Omental fat pad (tissue), 4 donors: ENCODE data around the gene NME7. TPM values are rescaled to one million over a fixed set of nuclear protein-coding genes. Genes with fewer than 3 reads are reported as not detected.
A peak's percentile ranks its signal among the peaks of the same experiment; 100 is the strongest.

Source experiments
- ATAC-seq: fragments of 150-250 bp; one replicate; pipeline ENCODE4 v1.9.1; 2016; ENCODE audit warnings: mild to moderate bottlenecking, moderate library complexity; ENCODE audit not compliant: low FRiP score
- DNase-seq: peaks from one replicate; pipeline ENCODE4 v3.0.0-alpha.2; 2019; ENCODE audit warnings: low spot score
- CTCF ChIP-seq, 3 donors: fragments of 450-650 bp; IDR thresholded peaks; one replicate each; pipeline ENCODE4 v1.5.1; 2016 to 2017; ENCODE audit warnings: antibody characterized with exemption in 3 of 3, mild to moderate bottlenecking in 3 of 3, moderate library complexity in 2 of 3
- total RNA-seq, 4 donors: library from RNA; depleted of rRNA; stranded (reverse); fragments of >200 nt; gene quantifications; one replicate each; pipeline ENCODE4 v1.1.0, GENCODE V29; 2016

Gene NME7
- total RNA-seq, 4 donors from 2014 or later = 9.0 to 16.8 (median 9.3) TPM

GRCh38 chr1:169106095-169106920 is 261.3 kb downstream of the NME7 start, which contains the start of gene ATP1B1:
ATP1B1 (plus strand) TSS chr1:169106690; CDS start chr1:169106830, 140 bp downstream.
- ATAC-seq (peak; percentile 87), DNase-seq (peak; percentile 55)
- TF ChIP-seq CTCF (IDR thresholded peaks at IDR 0.05) = peak in 1 of 3 donors; percentile 73

DNA sequence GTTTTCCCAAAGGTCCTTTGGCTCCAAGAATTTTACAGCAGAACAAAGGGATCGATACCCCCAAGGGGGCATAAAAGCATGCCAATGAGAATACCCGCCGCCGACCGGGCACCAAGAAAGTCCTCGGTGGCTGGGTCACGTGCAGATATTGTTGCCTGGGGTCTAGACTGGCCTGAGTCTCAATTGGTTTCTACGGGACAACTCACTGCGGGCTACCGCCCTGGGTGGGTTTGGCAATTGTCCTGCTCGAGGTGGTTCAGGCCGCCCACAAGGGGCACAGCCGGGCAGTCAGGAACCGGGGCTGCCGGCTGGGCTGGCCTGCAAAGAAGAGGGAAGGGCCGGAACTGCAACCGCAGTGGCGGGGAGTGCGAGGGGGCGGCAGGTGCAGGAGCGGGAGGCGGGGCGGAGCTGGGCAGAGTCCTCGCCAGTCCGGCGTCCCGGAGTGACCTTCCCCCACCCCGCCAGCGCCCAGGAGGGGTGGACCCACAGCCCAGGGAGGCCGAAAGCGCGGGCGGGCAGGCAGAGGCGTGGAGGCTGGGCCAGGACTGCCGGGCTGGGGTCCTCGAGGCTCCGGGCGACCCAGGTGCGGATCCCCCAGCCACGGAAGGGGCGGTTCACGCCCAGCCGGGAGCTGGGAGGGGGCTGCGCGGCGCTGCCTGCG is 262.0 kb downstream of the NME7 start:
- TF ChIP-seq CTCF (IDR thresholded peaks at IDR 0.05) = no peak
- ATAC-seq (peak; percentile 56), DNase-seq (peak; percentile 41)

- ATAC-seq (no peak), DNase-seq (no peak)
- TF ChIP-seq CTCF (IDR thresholded peaks at IDR 0.05) = no peak
Measured at GRCh38 chr1:169105087-169105433, 262.5 kb downstream of the NME7 start.

DNA sequence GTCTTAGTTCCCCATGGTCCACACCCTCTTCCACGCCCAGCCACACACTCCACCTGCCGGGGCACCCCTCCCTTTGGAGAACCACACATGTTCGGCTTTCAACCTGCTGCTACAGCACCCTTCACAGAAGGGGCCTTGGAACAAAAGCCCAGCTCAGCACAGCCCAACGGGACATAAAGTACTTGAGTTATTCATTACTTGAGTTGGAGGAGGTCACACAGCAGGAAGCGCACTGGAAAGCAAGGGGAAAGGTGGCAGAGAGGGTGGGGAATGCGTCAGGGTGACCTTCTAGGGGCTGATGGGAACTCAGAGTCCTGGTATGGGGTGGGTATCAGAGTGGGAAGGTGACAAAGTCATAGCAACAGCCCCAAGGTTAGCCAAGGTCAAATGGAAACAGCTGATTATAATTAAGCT is 264.1 kb downstream of the NME7 start:
- TF ChIP-seq CTCF (IDR thresholded peaks at IDR 0.05) = no peak
- DNase-seq = no peak
- no peak for ATAC-seq

DNA sequence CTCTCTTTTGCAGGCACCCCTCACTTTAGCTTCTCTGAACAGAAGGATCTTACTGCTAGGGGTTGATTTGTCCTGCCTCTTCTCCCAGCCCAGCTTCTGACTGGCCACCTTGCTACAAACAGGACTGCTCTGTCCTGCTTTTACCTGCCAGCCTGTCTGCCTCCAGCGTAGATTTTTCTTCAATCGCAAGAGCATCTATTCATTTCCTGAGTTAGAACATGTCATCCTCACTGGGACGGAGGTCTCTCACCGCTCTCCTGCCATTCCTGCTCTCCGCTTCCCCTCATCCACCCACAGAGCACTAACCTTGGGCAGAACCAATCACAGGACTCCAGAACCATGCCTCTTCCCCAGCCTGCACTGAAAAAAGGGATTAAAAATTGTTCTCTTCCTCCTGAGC is 264.6 kb downstream of the NME7 start:
- no peak for TF ChIP-seq CTCF (IDR thresholded peaks at IDR 0.05)
- ATAC-seq = no peak
- no peak for DNase-seq

DNA sequence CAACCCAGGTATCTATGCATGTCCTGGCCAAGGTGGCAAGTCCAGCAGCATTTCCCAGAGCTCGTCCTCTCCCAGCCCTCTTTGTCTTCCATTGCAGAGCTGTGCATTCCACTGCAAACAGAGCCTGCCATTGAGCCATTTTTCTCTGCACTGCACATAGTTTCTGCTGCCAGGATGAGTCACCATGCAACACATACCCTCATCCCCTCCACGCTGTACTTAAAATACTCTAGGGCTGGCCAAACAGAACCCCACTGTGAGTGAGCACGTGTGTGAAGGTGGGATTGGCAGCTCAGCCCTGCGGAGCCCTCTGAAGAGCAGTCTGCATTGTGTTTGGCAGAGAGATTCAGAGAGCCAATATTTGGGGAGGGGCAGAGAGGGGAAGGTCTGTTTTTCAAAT is 265.0 kb downstream of the NME7 start:
- ATAC-seq (peak; percentile 15), DNase-seq (no peak)
- no peak for TF ChIP-seq CTCF (IDR thresholded peaks at IDR 0.05)
